K562 (cell line): ENCODE results near the gene DIPK1B. TPM values are rescaled to one million over a fixed set of nuclear protein-coding genes. Genes with fewer than 3 reads are reported as not detected.

Experiments used
- AFF4 ChIP-seq: sonication (generic); formaldehyde crosslinking; IDR thresholded peaks from 2 replicates; pipeline ENCODE4 v1.8.0; 2023; ENCODE audit warnings: mild to moderate bottlenecking, missing genetic modification reagents
- ARID4B ChIP-seq: sonication (generic); formaldehyde crosslinking; IDR thresholded peaks from 2 replicates; pipeline ENCODE4 v1.8.0; 2022; ENCODE audit warnings: mild to moderate bottlenecking, missing genetic modification reagents
- ATF3 ChIP-seq, 2 experiments: fragments of 450-650 bp in 1 of 2; sonication (generic) in 1 of 2; formaldehyde crosslinking in 1 of 2; IDR thresholded peaks in 1 of 2; conservative IDR thresholded peaks in 1 of 2; 2 replicates each; pipeline versions ENCODE4 v1.6.1 to v1.8.1; 2016 to 2023; ENCODE audit warnings: mild to moderate bottlenecking in 2 of 2, moderate library complexity in 2 of 2, inconsistent platforms in 1 of 2, missing genetic modification reagents in 1 of 2
- CTCF ChIP-seq, 3 experiments: IDR thresholded peaks in 2 of 3; conservative IDR thresholded peaks in 1 of 3; 2 replicates each; pipeline ENCODE4 v1.5.1; 2011 to 2012; ENCODE audit warnings: low read length in 3 of 3, mild to moderate bottlenecking in 3 of 3, control low read depth in 2 of 3, improper control_type of control experiment in 1 of 3, inconsistent platforms in 1 of 3, low read depth in 1 of 3, mixed read lengths in 1 of 3, moderate library complexity in 1 of 3; ENCODE audit not compliant: insufficient read depth in 2 of 3
- MAZ ChIP-seq, 2 experiments: fragments of 450-650 bp in 1 of 2; sonication (generic) in 1 of 2; formaldehyde crosslinking; IDR thresholded peaks in 1 of 2; conservative IDR thresholded peaks in 1 of 2; 2 replicates each; pipeline versions ENCODE4 v1.4.0 to v1.5.0; 2020; ENCODE audit warnings: mild to moderate bottlenecking in 1 of 2, missing genetic modification reagents in 1 of 2
- PCBP1 ChIP-seq: fragments of 200-400 bp; formaldehyde crosslinking; IDR thresholded peaks from 2 replicates; pipeline ENCODE4 v1.6.1; 2018; ENCODE audit warnings: mild to moderate bottlenecking, low read depth, low read length; ENCODE audit not compliant: poor library complexity, severe bottlenecking
- SETDB1 ChIP-seq: IDR thresholded peaks from one replicate; pipeline ENCODE4 v1.6.1; 2012; ENCODE audit warnings: low read length, control low read depth, inconsistent platforms
- ZNF511 ChIP-seq: sonication (generic); formaldehyde crosslinking; IDR thresholded peaks from 2 replicates; pipeline ENCODE4 v1.8.0; 2022; ENCODE audit warnings: mild to moderate bottlenecking, missing genetic modification reagents
- ZNF740 ChIP-seq, 3 experiments: fragments of 200-800 bp in 1 of 3; sonication (Bioruptor generic) in 1 of 3; sonication (generic) in 1 of 3; formaldehyde crosslinking in 1 of 3; IDR thresholded peaks; 2 replicates each; pipeline versions ENCODE4 v1.6.1 to v1.8.0; 2016 to 2022; ENCODE audit warnings: mild to moderate bottlenecking in 2 of 3, missing compliant biosample characterization in 2 of 3, missing genetic modification characterization in 2 of 3, missing genetic modification reagents in 1 of 3
- polyA plus RNA-seq, 8 experiments: library from polyadenylated mRNA; depleted of rRNA in 4 of 8; stranded (reverse) in 5 of 8; unstranded in 3 of 8; fragments of >200 nt; fragmentation: Nextera tagmentation in 2 of 8; fragmentation: Illumina TruSeq in 1 of 8; extraction: Ambion mirVana in 2 of 8; extraction: Trizol in 1 of 8; gene quantifications; 2 replicates each; pipeline versions ENCODE4 v1.2.1 to v1.2.3, GENCODE V29; 2011 to 2014; ENCODE audit warnings: inconsistent platforms in 1 of 8, missing spikeins in 1 of 8
- total RNA-seq, 7 experiments: library from RNA; depleted of rRNA in 6 of 7; stranded (reverse); fragments of >200 nt in 6 of 7; fragmentation: Illumina TruSeq in 2 of 7; extraction: Trizol in 2 of 7; gene quantifications; 2 replicates each; pipeline versions ENCODE4 v1.2.1 to v1.2.3, GENCODE V29; 2011 to 2021; ENCODE audit warnings: low replicate concordance in 1 of 7

The DIPK1B gene
- total and polyA plus RNA-seq, 9 of the 15 experiments (the other 6 are each of a cell fraction or from before 2014, with no cell fraction given), result 0.08 to 22.3 (median 5.9) TPM

GRCh38 chr9:136694163-136694871 lies 18.1 kb upstream of the DIPK1B start (continued):
- 0 out of 2 replicates have a peak, but pooled peaks have one; percentile 43 for TF ChIP-seq ZNF511 (CRISPR knock-in tag)
- TF ChIP-seq ATF3 (IDR thresholded peaks at IDR 0.05), result peak; percentile 42; the same call in 1 of the 2 replicates
- TF ChIP-seq ATF3 (CRISPR knock-in tag; conservative IDR thresholded peaks at IDR 0.05), result no peak
- TF ChIP-seq PCBP1, result peak; percentile 64
- TF ChIP-seq CTCF (IDR thresholded peaks at IDR 0.05 in 2 of 3, conservative IDR thresholded peaks at IDR 0.05 in 1 of 3; ENCODE audit: insufficient read depth in 2 of 3, low read depth in 1 of 3, low read length in 3 of 3), result peak; percentile 85 to 94 (median 85)
- peak; percentile 71 to 77; a peak in 3 of 4 replicates for TF ChIP-seq MAZ (CRISPR knock-in tag; conservative IDR thresholded peaks at IDR 0.05 in 1 of 2, IDR thresholded peaks at IDR 0.05 in 1 of 2)
- 0 out of 2 replicates have a peak, but pooled peaks have one; percentile 18 for TF ChIP-seq ARID4B (CRISPR knock-in tag)
- TF ChIP-seq SETDB1, result no peak
- peak; percentile 72 for TF ChIP-seq ZNF740 (CRISPR knock-in tag; IDR thresholded peaks at IDR 0.05)
- peak in 1 of 2 experiments; percentile 51; a peak in 1 of 4 replicates for TF ChIP-seq ZNF740 (tag; IDR thresholded peaks at IDR 0.05)
- TF ChIP-seq AFF4 (CRISPR knock-in tag), result no peak
